Endodermal cell (in vitro differentiated cells): ENCODE results near the gene RAB3GAP2. TPM values are rescaled to one million over a fixed set of nuclear protein-coding genes. Genes with fewer than 3 reads are reported as not detected.

Experiments
- DNase-seq: peaks from one replicate; pipeline ENCODE4 v3.0.0-alpha.2; 2017
- H3K27ac ChIP-seq: 2 replicates; pipeline ENCODE4 v1.5.1; 2013; ENCODE audit warnings: mild to moderate bottlenecking, low read depth, low read length, moderate library complexity
- H3K27me3 ChIP-seq: 2 replicates; pipeline ENCODE4 v1.6.1; 2013; ENCODE audit warnings: mild to moderate bottlenecking, low read length, moderate library complexity; ENCODE audit not compliant: insufficient read depth, control insufficient read depth, poor library complexity, severe bottlenecking
- H3K36me3 ChIP-seq: 2 replicates; pipeline ENCODE4 v1.7.0; 2013; ENCODE audit warnings: mild to moderate bottlenecking, low read length, moderate library complexity; ENCODE audit not compliant: control insufficient read depth, insufficient read depth
- H3K4me1 ChIP-seq: one replicate; pipeline ENCODE4 v1.7.0; 2013; ENCODE audit warnings: low read length; ENCODE audit not compliant: control insufficient read depth, insufficient read depth
- H3K4me3 ChIP-seq: 2 replicates; pipeline ENCODE4 v1.5.1; 2013; ENCODE audit warnings: mild to moderate bottlenecking, low read length, moderate library complexity
- H3K9ac ChIP-seq: 2 replicates; pipeline ENCODE4 v1.6.1; 2013; ENCODE audit warnings: mild to moderate bottlenecking, low read length, moderate library complexity; ENCODE audit not compliant: poor library complexity, severe bottlenecking; ENCODE audit errors: extremely low read depth
- H3K9me3 ChIP-seq: 2 replicates; pipeline ENCODE4 v1.6.1; 2013; ENCODE audit warnings: mild to moderate bottlenecking, low read length, moderate library complexity; ENCODE audit not compliant: control insufficient read depth
- H3K27ac Mint-ChIP-seq: 2 replicates; pipeline ENCODE4 v1.8.0; 2020; ENCODE audit warnings: mixed read lengths
- H3K27me3 Mint-ChIP-seq: 2 replicates; pipeline ENCODE4 v1.8.0; 2021; ENCODE audit warnings: mild to moderate bottlenecking, mixed read lengths; ENCODE audit not compliant: insufficient read depth
- H3K36me3 Mint-ChIP-seq: 2 replicates; pipeline ENCODE4 v1.8.0; 2020; ENCODE audit warnings: low read depth, mixed read lengths
- H3K4me1 Mint-ChIP-seq: 2 replicates; pipeline ENCODE4 v1.8.0; 2020; ENCODE audit warnings: mixed read lengths
- H3K4me3 Mint-ChIP-seq: 2 replicates; pipeline ENCODE4 v1.8.0; 2020; ENCODE audit warnings: mild to moderate bottlenecking, moderate library complexity, mixed read lengths
- H3K9me3 Mint-ChIP-seq: 2 replicates; pipeline ENCODE4 v1.8.0; 2020; ENCODE audit warnings: mild to moderate bottlenecking, mixed read lengths
- CTCF ChIP-seq: fragments of 200-600 bp; sonication (generic); conservative IDR thresholded peaks from 2 replicates; pipeline ENCODE4 v1.5.0; 2021; ENCODE audit warnings: antibody characterized with exemption, mild to moderate bottlenecking
- WGBS, 2 experiments: methylation state at CpG; one replicate each; pipeline versions ENCODE4 v1.1.5 to v1.1.7; 2013; ENCODE audit warnings: missing lambda C conversion rate in 2 of 2, mixed read lengths in 1 of 2; ENCODE audit not compliant: insufficient coverage in 1 of 2, insufficient read length in 1 of 2; 5-methylcytosine and 5-hydroxymethylcytosine counted together
- long read RNA-seq, 4 experiments: library from polyadenylated mRNA in 2 of 4; library from RNA in 1 of 4; library from capped mRNA in 1 of 4; stranded (forward) in 3 of 4; unstranded in 1 of 4; transcript quantifications; one replicate each; pipeline ENCODE4 v2.0.0, GENCODE V29; 2020 to 2021; ENCODE audit warnings: inconsistent platforms in 1 of 4
- polyA plus RNA-seq, 2 experiments: library from polyadenylated mRNA; stranded (reverse); fragments of 50-300 nt; gene quantifications; one replicate each; pipeline ENCODE4 v1.2.3, GENCODE V29; 2013
- total RNA-seq, 2 donors: library from RNA; stranded (reverse); fragmentation: NEBNext Ultra II Directional in 1 of 2; extraction: Animal tissue kit (Norgen Biotek cat#: 25700) in 1 of 2; gene quantifications; 2 replicates in 1 of 2; 3 replicates in 1 of 2; pipeline ENCODE4 v1.2.1, GENCODE V29; 2021

RAB3GAP2 gene
- total RNA-seq, result 10 to 100 TPM; 39.3 to 50.4 TPM
- 21.7 TPM for polyA plus RNA-seq (2013, experiment 1 of 2)
- 21.9 TPM for polyA plus RNA-seq (2013, experiment 2 of 2)
- long read RNA-seq, experiment 1, partial matches to known transcripts, result 4 of 19 reads
- long read RNA-seq, experiment 1, other reads (novel, unspliced or antisense), result 15 of 19 reads
- long read RNA-seq, experiment 2, partial matches to known transcripts, result 8 of 29 reads
- long read RNA-seq, experiment 2, other reads (novel, unspliced or antisense), result 21 of 29 reads
- long read RNA-seq, experiment 3, partial matches to known transcripts, result 20 of 86 reads
- long read RNA-seq, experiment 3, other reads (novel, unspliced or antisense), result 66 of 86 reads
- long read RNA-seq, experiment 4, partial matches to known transcripts, result 5 of 9 reads
- long read RNA-seq, experiment 4, other reads (novel, unspliced or antisense), result 3 of 9 reads

GRCh38 chr1:220272047-220272840 lies at the start of gene RAB3GAP2:
Gene RAB3GAP2, minus strand, starts transcription at chr1:220272453. Its CDS starts 116 bp downstream, at chr1:220272337.
- 3 to 9% methylated on average over 19 to 49 of the region's 49 CpGs for WGBS, 2 experiments
- H3K9me3 Mint-ChIP-seq, result no peaks in the 10 kb centered on the region
- H3K27me3 Mint-ChIP-seq, result no peaks in the 10 kb centered on the region
- no peak within 1 kb of the TSS for H3K4me3 Mint-ChIP-seq
- H3K4me3 ChIP-seq, result peak within 1 kb of the TSS; percentile 94
- H3K4me1 ChIP-seq, result no peaks in the 10 kb centered on the region
- peak; percentile 98 for DNase-seq
- peak within 1 kb of the TSS; percentile 91 for H3K9ac ChIP-seq
- H3K27ac Mint-ChIP-seq, result peak within 1 kb of the TSS; percentile 93
- TF ChIP-seq CTCF, result peak; percentile 11
- H3K27me3 ChIP-seq, result no peaks in the 10 kb centered on the region
- peak within 1 kb of the TSS; percentile 39 for H3K27ac ChIP-seq
- peaks cover 24% of the 10 kb centered on the region for H3K36me3 ChIP-seq
- peaks cover 2% of the 10 kb centered on the region for H3K4me1 Mint-ChIP-seq
- H3K36me3 Mint-ChIP-seq, result peaks cover 14% of the 10 kb centered on the region
- no peaks in the 10 kb centered on the region for H3K9me3 ChIP-seq

GRCh38 chr1:220321758-220322157 lies 49.5 kb upstream of the RAB3GAP2 start:
- H3K36me3 ChIP-seq, result no peaks in the 10 kb centered on the region

More at GRCh38 chr1:220321758-220322157, 49.5 kb upstream of the RAB3GAP2 start:
- TF ChIP-seq CTCF, result no peak
- no peak overlapping the region for H3K27ac ChIP-seq
- H3K9me3 ChIP-seq, result no peaks in the 10 kb centered on the region
- WGBS, 2 experiments, result 94 to 95% methylated on average over 4 to 6 of the region's 6 CpGs
- H3K36me3 Mint-ChIP-seq, result no peaks in the 10 kb centered on the region
- no peaks in the 10 kb centered on the region for H3K4me1 Mint-ChIP-seq
- peaks cover 44% of the 10 kb centered on the region for H3K27me3 ChIP-seq
- no peaks in the 10 kb centered on the region for H3K9me3 Mint-ChIP-seq
- no peak overlapping the region for H3K9ac ChIP-seq
- no peak for DNase-seq
- no peak overlapping the region for H3K4me3 Mint-ChIP-seq
- no peak overlapping the region for H3K4me3 ChIP-seq
- no peaks in the 10 kb centered on the region for H3K4me1 ChIP-seq
- no peak overlapping the region for H3K27ac Mint-ChIP-seq
- H3K27me3 Mint-ChIP-seq, result peaks cover 16% of the 10 kb centered on the region
